CD4-positive, alpha-beta T cell treated with Interleukin-10 for 1 hour (primary cell): Measurements from ENCODE around the gene RING1.

Experiments
- DNase-seq: peaks from one replicate; pipeline ENCODE4 v3.0.0-alpha.2; 2020

RING1 gene

DNA sequence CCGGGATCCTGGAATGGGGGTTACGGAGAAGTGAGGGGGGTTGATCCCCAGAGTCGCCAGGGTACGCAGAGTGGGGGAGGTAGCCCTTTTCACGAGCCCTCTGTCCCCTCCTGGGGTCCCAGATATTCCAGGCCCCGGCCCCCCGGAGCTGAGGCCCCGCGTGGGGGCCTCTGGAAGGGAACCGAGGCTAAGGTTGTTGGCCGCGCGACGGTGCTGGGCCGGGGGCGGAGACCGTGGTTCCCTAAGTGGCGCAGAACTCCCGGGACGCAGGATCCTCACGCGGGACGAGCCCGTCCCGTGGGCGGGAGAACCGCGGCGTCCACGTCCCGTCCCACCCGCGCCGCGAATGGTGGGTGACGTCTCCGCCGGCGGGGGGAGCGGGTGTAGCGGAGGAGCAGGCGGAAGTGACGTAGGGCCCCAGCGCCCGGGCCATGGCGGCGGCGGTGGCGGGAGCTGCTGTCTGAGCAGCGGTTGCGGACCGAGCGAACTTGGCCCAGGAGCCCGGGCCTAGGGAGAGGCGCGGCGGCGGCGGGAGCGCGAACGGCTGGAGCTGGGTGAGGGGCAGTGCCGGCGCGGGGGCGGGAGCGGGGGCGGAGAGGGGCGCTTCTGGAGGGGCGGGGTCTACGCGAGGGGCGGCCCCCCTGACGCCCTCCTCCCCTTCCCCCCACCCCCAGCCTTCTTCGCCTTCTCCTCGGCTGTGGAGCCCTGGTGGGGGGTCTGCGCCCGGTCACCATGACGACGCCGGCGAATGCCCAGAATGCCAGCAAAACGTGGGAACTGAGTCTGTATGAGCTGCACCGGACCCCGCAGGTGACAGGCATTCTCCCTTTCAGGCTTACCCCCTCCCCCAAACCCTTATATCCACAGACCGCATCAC lies at the start of gene RING1:
Gene RING1, plus strand, starts transcription at position 410 of the 877 bp plus-strand sequence. Its CDS starts 323 bp downstream, at position 733.
- DNase-seq = peak; percentile 88

DNA sequence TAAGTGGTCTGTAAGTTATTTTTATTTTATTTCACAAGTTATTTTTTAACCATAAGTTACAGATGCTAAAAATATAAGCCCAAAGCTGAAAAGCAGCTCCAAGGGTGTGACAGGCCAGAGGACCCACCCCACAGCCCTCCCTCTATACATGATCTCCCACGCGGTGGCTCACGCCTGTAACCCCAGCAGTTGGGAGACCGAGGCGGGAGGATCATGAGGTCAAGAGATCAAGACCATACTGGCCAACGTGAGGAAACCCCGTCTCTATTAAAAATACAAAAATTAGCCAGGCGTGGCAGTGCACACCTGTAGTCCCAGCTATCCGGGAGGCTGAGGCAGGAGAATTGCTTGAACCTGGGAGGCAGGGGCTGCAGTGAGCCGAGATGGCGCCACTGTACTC lies 48.2 kb upstream of the RING1 start:
- DNase-seq = no peak

DNA sequence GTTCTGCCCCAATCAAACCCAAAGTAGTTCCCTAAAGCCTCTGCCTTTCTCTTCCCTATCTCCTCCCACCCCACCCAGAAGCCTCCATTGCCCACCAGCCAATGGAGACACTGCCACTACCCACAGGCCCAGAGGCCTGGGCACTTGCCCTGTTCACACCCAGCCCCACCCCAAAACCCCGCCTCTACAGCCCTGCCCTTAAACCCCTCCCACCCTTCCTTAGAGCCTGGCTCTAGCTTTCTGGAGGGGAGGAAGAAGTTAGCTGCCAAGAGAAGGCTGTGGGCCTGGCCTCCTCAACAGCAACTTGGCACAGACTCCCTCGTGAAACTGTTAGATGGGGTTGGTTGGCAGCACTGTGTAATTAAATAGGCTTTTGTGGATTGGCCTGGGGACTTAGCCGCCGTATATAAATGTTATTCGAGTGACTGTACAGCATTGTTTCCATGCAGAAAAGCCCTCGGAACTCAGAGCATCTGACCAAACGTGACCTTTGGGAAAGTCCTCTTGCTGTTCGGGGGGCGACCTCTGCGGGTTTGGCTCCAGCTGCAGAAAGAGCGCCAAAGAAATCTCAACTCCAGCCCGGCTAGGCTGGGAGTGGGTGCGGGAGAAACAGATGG lies 47.5 kb upstream of the RING1 start:
- no peak for DNase-seq

DNA sequence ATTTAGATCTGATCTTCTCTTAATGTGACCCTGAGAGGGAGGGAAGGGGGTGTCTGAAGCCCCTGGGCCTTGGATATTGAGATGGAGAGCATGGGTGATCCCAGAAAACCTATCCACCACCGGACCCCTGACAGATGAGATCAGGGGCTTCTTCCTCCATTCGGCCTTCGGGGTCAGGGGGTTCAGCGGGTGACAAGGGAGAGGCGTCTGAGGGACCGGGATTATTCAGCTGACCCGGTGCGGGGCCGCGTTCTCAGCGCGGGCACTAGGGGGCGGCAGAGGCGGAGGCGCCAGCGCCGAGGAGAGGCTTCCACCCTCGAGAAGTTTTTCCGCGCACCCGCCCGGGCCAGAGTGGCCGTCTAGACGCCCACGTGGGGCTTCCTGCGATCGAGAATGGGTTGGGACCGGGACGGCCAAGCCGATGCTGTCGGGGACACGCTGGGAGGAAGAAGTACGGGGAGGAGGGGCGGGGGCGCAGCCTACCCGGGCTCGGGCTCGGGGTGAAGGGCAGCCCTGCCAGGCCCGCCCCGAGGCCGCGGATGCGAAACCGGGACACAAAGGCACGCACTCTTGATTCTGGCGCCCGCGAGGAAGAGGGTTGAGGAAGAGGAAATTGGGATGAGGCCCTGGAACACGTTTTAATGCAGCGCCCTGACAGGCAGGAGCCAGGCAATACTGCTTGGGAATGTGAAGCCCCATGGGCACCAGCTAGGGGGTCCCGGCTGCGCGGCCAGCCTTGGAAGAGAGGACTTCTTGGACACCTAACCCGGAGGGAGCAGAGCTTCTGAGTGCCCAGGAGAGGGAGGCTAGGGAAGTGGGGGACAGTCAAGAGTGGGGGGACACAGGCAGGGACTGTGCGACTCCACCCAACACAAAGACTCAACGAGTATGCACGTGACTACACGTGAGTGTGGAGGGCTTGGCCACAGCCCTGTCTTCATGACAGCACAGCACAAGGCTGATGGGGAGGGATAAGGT lies 46.7 kb upstream of the RING1 start:
- peak; percentile 86 for DNase-seq

DNA sequence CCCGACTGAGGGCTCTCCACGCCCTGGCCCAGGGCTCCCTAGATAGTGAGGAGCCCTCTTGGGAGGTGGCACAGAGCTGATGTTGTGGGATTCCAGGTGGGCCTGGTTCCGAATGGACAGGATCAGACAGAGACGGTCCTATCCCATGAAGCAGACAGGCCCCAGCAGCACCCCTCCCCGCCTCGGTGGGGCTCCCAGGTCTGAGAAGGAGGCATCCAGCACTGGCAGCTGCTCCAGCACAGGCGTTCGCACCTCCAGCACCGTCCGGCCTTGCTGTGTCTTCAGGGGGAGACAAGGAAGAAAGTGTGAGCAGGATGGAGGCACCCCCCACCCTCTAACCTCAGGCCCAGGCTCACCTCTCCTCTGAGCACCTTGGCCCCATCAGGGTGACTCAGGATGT lies 44.8 kb upstream of the RING1 start:
- DNase-seq = no peak

DNA sequence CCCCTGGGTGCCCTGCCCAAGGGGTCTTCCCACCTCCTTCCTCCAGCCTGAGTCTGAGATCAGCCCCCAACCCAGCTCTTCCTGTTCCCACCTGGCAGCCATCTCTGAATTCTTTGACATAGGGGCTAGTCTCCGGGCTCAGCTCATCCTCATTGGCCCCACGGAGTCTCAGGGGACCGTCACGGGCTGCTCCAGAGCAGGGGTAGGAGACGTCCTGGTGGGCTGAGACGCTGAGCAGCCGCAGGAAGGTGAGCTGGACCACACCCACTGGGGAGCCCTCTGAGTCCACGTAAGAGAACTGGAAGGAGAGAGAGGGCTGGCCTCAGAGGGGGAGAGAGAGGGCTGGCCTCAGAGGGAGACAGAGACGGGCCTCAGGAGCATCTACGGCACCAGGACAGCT lies 44.1 kb upstream of the RING1 start:
- DNase-seq = no peak

DNA sequence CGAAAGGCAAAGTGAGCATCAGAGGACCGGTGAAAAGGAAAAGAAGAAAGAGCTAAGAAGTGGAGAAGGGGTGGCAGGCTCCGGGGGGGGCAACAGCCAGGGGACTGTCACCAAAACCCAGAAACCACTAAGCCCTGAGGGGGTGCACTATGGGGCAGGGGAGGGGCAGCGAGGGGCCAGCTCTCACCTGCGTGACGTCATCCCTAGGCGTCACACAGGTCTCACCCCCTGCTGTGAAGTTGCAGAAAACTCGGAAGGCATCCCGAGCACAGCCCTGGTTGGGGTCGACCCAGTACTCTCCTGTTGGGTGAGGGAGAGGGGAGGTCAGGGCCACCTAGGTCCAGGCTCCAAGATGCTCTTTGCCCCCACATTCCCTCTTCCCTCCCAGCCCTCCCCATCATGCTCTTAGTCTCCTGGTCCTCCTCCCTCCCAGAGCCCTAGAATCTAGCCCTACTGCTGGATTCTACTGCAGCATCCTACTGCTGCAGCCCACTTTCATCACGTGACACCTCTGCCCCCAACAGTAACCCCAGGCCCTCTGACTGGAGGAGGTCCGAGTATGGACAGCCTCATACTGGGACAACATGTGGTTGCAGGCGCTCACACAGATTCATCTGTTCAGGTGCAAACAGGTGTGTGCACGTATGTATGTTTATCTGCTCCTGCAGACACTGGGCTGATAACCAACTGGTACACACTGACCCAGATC lies 43.5 kb upstream of the RING1 start:
- no peak for DNase-seq

DNA sequence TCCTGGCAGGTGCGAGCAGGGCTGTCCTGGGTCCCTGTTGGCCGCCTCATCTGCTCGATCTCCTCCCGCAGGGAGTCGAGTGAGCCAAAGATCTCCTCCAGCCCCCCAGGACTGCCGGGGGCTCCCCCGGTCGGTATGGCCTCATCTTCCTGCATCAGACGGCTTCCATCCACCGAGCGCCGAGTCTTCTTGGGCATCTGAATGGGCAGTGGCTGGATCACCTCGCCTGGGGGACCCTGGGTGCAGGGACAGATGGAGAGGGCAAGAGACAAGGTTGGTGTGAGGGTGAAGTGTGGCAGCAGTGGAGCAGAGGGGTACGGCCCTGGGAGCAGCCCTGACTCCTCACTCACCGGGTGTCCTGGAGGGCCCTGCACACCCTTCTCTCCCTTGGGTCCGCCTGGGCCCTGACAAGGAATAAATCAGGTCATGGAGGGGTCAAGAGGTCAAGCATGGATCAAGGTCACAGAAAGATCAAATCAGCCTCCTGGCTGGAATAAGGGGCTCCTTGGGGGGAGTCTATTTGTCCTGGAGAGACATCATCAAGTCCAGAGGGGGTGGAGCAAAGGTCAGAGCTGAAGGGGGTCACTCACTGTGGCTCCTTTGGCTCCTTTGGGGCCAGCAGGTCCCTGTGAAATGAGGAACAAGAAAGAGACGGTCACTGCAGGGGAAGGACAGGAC lies 42.6 kb upstream of the RING1 start:
- DNase-seq = no peak

DNA sequence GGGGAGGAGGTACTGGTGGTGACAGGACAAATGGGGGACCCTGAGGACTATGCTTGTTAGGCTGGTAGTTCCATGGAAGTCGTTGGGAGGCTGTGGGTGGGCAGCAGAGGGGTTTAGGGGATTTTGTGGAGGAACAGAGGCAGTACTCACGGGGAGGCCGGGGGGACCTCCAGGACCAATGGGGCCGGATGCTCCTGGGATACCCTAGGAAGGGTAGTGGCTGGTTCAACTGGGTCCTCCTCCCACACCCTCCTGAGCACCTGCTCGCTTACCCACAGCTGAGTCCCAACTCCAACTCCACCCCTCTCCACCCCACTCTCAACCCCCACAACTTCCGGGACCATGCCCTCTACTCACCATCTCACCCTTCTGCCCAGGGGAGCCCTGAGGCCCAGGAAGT lies 41.9 kb upstream of the RING1 start:
- no peak for DNase-seq

DNA sequence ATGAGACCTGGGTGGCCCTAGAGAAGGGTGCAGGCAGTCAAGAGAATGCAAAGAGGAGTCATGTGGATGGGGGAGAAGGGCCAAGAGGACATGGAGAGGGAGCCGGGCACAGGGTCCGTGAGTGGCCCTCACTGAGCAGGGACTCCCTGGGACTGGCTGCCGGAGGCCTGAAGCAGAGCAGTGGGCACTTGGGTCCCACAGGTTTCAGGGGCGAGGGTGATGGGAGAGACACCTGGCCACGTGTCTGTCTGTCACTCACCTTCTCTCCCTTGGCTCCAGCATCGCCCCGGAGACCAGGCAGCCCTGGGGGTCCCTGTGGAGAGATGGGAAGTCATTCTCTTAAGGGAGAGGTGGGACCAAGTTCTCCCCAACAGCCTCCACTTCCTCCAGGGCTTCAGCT lies 41.5 kb upstream of the RING1 start:
- DNase-seq = no peak

DNA sequence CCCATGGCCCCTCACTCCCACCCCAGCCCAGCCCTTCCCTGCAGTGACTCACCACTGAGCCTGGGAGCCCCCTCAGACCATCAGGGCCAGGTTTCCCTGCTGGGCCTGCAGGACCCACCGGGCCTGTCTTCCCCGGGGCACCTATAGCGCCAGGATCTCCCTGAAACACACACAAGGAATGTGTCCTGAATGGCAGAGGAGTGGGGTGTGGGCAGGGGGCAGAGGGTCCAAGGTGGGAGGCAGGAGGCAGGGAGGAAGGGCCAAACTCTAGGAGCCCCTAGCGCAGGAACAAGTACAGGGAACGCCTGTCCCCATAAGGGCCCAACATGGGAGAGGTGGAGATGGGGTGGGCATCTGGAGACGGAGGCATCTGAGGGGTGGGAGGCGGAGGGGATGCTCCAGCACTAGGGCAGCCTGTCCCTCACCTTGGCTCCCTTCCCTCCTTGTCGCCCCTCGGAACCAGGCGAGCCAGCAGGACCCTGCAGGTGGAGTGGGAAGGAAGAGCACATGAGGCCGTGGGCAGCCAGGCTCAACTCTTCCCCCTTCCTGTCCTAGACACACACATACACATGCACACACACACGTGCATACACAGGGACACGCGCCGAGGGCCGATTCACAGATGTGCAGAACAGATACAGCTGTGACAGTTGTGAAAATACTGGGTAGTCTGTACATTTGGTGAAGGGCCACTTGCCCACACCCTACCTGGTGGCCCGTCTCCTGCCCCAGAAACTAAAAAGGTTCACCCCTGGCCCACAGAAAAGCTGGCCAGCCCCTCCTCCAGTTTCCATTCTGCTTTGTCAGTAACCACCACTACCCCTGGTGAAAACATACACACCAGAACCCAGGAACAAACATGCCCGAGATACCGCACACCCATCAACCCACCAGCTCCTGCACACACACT lies 40.7 kb upstream of the RING1 start:
- no peak for DNase-seq

DNA sequence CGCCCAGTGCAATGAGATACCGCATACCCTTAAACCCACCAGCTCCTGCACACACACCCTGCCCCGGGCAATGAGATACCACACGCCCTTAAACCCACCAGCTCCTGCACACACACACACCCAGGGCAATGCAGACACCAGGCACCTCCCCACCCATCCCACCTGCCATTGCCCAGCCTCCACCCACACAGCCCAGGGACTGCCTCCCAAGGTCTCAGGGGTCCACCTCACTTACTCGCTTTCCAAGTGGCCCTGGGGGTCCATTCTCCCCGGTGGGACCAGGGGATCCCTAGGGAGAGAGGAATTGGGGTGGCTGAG lies 40.1 kb upstream of the RING1 start:
- no peak for DNase-seq

DNA sequence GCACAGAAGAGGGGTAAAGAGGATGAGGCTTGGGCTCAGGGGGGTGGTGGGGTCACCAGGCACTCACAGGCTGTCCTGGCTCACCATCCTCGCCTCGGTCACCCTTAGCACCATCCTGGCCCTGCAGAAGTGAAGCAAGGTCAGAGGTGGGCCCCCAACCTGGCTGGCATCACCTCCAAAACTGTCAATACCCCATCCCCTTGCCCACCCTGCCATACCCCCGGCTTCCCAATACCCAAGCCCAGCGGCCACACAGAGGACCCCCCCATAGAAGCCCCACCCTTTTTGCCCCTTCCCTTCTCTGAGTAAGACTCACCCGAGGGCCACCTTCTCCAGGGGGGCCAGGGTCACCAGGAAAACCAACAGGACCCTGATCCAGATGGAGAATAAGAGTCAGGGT lies 39.7 kb upstream of the RING1 start:
- DNase-seq = no peak

DNA sequence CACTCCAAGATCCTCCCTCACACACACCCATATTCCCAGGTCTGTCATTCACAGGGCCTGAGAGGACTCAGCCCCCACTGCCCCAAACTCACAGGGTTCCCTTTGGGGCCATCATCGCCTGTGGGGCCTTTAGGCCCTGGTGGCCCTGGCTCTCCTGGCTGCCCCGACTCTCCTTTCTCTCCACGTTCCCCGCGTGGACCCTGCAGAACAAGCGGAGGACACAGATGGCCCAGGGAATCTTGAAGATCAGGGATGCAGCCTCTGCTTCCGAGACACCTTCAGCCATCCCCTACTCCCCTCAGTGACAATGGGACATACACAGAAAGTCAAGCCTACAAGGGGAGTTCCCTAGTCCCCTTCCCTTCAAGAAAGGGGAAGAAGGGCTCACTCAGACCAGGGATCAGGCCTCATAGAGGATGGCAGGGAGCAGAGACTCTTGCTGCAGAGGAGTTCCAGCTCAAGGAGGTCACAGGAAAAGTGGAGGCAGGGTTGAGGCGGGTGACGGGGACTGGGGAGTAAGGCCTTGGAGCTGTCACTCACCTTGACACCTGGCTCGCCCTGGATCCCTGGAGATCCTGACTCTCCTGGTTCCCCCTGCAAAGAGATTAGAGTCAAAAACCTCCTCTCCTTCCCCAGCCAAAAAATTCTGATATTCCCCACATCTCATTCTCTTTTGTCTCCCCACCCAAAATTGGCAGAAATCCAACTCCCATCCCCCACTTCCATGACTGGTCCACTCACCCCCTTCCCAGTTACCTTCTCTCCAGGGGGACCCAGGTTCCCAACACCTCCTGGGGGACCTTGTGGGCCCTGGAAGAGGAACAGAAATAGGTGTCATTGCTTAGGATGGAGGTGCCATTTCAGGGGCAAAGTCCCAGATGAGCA lies 38.8 kb upstream of the RING1 start:
- no peak for DNase-seq

DNA sequence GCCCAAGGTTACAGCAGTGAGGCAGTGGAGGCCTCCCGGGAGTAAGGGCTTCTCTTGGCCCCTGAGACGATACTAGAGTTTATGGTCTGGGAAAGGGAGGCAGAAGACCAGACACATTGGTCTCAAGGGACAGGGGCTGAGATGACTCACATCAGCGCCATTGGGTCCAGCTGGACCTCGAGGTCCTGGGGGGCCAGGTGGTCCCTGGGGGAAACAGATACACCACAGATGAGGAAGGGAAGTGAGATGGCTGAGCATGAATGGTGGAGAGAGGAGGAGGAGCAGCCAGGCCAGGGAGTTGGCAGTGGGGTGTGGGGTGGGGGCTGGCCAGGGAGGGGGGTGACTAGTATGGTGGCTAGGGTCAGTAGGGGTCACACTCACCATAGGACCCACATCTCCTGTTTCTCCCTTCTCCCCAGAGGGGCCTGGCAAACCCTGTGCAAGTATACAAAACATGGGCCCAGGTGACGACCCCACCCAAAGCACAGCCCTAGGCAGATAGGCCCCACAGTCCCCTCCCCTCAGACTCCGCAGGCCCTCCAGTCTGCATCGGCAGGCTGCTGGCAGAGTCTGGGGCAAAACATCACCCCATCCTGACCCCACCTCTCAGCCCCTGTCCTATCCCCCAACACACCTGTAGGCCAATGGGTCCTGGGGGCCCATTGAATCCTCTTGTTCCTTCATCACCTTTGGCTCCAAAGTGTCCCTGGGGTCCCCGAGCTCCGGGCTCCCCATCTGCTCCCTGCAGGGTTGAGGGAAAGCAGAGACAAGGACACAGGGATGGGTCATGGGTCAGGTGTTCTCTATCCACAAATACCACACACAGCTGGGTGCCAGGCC lies 37.9 kb upstream of the RING1 start:
- DNase-seq = no peak

DNA sequence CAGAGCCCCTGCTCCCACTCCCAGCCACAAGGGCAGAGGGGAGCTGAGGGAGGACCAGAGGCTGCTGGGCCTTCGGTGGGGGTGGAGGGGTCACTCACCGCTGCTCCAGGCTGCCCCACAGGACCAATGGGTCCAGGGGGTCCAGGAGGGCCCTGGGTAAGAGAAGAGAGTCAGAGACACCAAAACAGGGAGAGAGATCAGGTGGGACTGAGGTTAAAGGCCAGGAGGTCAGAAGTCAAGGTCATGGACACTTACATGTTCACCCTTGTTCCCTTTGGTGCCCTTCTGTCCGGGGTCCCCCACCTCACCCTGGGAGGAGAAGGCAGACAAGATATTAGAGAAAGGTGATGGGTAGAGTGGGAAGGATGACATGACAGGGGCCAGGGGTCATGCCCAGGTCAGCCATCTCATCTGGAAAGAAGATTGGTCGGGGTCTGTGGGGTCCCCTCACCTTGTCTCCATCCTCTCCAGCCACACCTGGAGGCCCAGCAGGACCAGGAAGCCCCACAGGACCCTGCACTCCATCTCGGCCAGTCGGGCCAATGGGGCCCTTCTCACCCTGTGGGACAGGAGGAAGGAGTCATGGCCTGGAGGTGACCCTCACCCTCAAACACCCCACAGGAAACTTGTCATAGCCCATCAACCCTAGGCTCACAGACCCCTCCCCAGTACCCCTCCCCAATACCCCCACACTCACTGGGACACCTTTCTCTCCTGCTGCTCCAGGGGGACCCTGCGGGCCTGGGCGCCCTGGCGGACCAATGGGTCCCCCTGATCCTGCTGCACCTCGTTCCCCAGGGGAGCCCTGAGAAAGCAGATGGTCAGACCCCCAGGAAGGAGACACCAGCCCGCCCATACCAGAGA lies 37.1 kb upstream of the RING1 start:
- DNase-seq = no peak

DNA sequence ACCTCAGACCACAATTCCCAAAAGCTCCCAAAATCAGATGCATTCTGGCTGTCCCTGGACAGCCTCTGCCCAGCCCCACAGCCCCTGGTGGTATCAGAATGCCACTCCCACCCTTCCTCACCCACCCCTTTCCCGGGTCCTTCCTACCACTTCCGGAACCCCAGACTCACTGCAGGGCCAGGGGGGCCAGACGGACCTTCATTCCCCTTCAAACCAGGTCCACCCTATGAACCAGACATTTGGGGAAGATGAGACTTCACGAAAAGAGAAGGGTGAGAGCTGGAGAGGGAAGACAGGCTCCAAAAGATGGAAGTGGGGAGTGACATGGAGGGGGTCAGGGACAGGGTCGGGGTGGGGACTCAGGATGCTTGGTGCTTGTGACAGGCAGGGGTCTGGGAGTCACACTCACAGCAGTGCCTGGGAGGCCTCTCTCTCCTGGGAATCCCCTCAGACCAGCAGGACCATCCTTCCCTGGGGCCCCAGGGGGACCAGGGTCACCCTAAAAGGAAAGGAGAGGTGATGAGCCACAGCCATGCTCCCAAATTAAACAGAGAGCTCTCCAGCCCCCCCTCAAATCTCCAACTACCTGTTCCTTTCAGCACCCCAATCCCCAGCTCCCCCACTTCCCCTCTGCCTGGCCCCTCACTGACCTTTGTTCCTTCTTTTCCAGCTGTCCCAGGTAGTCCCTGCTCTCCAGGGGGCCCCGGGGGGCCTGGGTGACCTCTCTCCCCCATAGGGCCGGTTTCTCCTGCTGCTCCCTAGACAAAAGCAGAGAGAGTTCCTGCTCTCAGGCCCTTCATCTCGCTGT lies 36.2 kb upstream of the RING1 start:
- DNase-seq = no peak
